SH-SY5Y (cell line): ENCODE results near the gene DOCK3.

Experiments
- GATA2 ChIP-seq: IDR thresholded peaks from 2 replicates; pipeline ENCODE4 v1.6.1; 2011; ENCODE audit warnings: mild to moderate bottlenecking, low read depth, low read length
- GATA3 ChIP-seq: IDR thresholded peaks from 2 replicates; pipeline ENCODE4 v1.6.1; 2011; ENCODE audit warnings: low read depth, mild to moderate bottlenecking, low read length, moderate library complexity

DOCK3 gene

GRCh38 chr3:50695031-50695430 is 20.3 kb downstream of the DOCK3 start:
- TF ChIP-seq GATA3 (no peak), GATA2 (no peak)

GRCh38 chr3:50696276-50696675 is 21.5 kb downstream of the DOCK3 start:
- no peak for TF ChIP-seq GATA3
- TF ChIP-seq GATA2 = no peak

- TF ChIP-seq GATA2 (no peak), GATA3 (no peak)
These were observed 23.5 kb downstream of the DOCK3 start for GRCh38 chr3:50698269-50698668.

- TF ChIP-seq GATA2 (no peak), GATA3 (no peak)
These were observed 33.9 kb downstream of the DOCK3 start for GRCh38 chr3:50708620-50709019.

GRCh38 chr3:50714946-50715345 is 40.2 kb downstream of the DOCK3 start:
- TF ChIP-seq GATA3 = no peak
- no peak for TF ChIP-seq GATA2

- TF ChIP-seq GATA3 (no peak), GATA2 (no peak)
These were observed 50.1 kb downstream of the DOCK3 start for GRCh38 chr3:50724831-50725230.

- TF ChIP-seq GATA3 (no peak), GATA2 (no peak)
These were observed 60.3 kb downstream of the DOCK3 start for GRCh38 chr3:50734985-50735384.

- TF ChIP-seq GATA2 = no peak
- no peak for TF ChIP-seq GATA3
These were observed 62.6 kb downstream of the DOCK3 start for GRCh38 chr3:50737193-50737905.

GRCh38 chr3:50737906-50738598 is 63.3 kb downstream of the DOCK3 start:
- no peak for TF ChIP-seq GATA3
- TF ChIP-seq GATA2 = no peak

GRCh38 chr3:50743643-50744042 is 68.9 kb downstream of the DOCK3 start:
- TF ChIP-seq GATA2 (no peak), GATA3 (no peak)

GRCh38 chr3:50749822-50750221 is 75.1 kb downstream of the DOCK3 start:
- TF ChIP-seq GATA2 (no peak), GATA3 (no peak)

- TF ChIP-seq GATA2 (no peak), GATA3 (no peak)
These were observed 84.3 kb downstream of the DOCK3 start for GRCh38 chr3:50759015-50759414.

- no peak for TF ChIP-seq GATA3
- no peak for TF ChIP-seq GATA2
These were observed 103.0 kb downstream of the DOCK3 start for GRCh38 chr3:50777680-50778079.

GRCh38 chr3:50786631-50787030 is 111.9 kb downstream of the DOCK3 start:
- TF ChIP-seq GATA2 = no peak
- no peak for TF ChIP-seq GATA3

GRCh38 chr3:50792568-50792967 is 117.8 kb downstream of the DOCK3 start:
- no peak for TF ChIP-seq GATA2
